NCI-H510A treated with DMSO at 0.1 percent for 48 hours (cell line): ENCODE data around the gene RYR2.
"Not testable (repeated sequence)": the region's sequence is repeated elsewhere in the genome, so short reads cannot be mapped to it uniquely, and the experiment has no call there.

ENCODE experiments used
- DNase-seq: peaks from one replicate; lab custom pipeline; 2025; lab: John Stamatoyannopoulos, UW

The RYR2 gene

DNA sequence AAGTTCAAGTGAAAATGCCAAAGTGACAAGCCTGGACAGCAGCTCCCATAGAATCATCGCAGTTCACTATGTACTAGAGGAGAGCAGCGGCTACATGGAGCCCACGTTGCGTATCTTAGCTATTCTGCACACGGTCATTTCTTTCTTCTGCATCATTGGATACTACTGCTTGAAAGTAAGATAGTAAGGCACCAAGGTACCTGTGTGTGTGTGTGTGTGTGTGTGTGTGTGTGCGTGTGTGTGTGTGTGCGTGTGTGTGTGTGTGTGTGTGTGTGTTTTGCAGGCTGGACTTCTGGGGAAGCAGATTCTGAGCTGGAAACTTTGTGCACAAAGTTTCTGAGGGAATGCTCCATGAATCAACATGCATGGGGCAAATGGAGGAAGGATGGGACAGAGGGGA lies 750.2 kb downstream of the RYR2 start:
- no peak for DNase-seq

DNA sequence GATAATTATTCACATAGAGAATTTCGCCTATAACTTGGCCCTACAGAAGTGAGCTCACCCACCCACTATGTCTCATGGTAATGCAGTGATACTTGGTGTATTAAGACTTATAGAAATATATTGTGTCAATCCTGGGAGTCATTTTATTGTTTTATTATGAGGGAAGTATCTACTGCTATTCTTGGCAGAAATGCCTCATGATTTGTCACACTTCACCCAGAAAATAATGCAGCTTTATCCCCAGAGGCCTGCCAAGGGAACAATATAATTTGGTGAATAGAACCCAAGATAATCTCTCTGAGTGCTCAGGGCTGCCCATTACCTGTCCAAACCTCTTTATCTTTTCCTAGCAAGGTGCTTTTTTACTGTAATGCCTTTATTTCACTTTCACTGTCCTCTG lies 750.7 kb downstream of the RYR2 start:
- DNase-seq = no peak

DNA sequence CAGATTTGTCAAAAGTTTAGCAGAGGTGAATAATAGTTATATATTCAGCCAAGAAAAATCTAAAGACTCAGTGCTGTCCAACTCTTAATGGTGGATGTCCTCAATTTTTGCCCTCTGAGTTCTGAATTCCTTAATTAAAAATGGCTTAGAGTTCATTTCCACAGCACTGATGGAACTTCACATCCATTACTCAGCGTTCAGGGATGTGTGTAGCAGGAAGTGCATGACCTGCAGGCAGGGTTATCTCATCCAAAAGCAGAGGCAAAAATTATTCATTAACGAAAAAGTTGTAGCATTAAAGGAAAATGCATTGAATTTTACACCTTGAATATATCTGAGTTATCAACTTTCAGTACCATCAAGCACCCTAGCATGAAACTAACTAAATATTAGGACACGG lies 752.1 kb downstream of the RYR2 start:
- DNase-seq = no peak

DNA sequence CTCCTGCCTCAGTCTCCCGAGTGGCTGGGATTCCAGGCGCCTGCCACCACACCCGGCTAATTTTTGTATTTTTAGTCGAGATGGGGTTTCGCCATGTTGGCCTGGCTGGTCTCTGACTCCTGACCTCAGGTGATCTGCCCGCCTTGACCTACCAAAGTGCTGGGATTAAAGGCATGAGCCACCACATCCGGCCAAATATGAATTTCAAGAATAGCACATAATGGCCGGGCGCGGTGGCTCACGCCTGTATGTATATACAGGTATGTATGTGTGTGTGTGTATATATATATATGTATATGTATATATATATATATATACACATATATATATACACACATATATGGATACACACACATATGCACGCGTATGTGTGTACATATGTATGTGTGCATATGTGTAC lies 753.6 kb downstream of the RYR2 start:
- DNase-seq = no peak

DNA sequence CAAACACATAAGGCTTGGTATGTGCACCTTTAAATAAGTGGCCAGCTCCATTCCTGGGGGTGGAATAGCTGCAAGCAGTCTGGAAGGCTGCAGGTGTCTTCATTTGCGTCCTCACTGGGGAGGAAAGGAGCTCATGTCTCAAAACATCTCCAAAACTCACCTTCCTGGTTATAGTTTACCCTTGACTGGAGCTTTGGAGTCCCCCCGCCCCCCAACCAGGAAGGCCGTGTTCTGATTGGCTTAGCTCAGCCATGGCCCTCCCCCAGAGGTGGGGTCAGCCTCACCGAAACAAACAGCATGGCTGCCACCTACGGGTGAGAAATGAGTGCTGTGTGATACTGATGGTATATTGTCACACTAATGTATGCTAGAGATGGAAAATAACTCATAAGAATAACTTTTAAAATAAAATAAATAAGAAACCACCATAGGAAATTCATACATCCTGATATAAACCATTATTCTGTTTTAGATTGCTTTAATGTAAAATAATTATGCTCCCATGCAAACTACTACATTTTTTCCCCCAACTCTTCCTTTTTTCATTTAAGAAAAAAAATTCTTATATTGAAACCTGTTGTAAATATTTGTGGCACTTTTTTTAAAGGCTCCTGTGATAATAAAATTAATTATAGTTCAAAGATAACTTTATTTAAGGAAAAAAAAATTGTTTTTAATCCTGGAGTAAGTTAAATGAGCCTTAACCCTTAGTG lies 757.9 kb downstream of the RYR2 start:
- no peak for DNase-seq

DNA sequence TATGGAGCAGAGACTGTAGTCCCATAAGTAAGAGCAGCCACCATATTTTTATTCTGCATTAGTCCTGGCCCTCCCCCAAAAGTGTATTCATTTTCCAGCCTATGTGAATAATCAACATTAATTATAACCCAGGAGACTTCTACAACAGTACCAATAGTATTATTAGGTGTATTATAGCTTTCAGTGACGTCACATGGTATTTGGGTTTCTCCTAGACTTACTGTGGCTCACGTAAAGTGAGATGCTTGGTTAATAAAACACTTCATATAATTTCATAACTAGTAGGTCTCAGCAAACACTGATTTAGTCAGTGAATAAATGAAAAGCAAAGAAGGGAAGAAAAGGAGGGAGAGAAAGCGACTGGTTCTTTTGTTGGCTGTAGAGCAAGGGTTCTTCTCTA lies 762.5 kb downstream of the RYR2 start:
- DNase-seq = no peak

DNA sequence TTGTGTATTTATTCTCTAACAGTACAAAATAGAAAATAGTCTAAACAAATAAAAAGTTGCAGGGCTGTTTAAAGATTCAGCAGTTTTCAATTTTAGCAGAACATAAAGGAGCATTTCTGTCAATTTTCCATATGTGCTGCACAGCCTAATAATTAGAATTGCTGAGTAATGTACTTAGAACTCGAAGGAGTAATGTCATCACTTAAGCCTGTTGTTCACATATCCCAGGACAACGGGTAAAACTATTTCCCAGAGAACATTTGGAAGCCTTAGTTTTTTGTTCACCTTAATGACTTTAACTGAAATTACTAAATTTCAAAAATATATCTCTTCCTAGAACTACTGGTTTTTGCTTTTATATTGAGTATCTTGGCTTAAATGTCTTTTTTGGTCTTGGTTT lies 767.1 kb downstream of the RYR2 start:
- no peak for DNase-seq

DNA sequence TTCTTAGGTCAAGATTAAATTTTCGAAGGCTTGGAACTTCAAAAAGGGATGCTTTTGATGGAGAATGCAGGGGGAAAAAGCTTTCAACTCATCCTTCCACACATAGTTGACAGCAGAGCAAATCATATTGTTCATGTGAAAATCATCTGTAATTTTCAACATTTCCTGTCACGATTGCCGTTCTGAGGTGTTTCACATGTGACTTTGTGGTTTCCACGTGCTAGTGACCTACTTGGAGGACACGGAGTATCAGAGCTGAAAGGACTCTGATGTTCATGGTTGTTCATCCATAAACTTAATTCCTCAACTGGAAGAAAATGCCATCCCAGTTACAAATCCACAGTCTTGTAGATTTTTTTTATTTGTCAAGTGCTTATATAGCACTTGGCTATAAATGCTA lies 769.6 kb downstream of the RYR2 start:
- no peak for DNase-seq

DNA sequence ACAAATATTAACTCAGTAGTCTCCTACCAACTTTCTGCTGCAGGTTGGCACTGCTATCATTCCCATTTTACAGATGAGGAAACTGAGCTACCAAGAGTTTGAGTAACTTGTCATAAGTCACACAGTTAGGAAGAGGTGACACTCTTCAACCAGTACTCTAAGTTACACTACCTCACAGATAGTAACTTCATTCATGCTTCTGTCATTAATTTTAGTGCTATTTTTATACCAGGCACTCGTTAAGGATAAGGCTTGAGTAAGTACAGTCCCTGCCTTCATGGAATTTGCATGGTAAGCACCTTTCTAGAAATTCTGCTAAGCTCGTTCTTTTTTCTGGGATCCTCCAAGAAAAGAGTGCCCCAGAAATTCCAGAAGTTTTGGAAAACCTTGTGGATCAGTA lies 770.1 kb downstream of the RYR2 start:
- DNase-seq = no peak

DNA sequence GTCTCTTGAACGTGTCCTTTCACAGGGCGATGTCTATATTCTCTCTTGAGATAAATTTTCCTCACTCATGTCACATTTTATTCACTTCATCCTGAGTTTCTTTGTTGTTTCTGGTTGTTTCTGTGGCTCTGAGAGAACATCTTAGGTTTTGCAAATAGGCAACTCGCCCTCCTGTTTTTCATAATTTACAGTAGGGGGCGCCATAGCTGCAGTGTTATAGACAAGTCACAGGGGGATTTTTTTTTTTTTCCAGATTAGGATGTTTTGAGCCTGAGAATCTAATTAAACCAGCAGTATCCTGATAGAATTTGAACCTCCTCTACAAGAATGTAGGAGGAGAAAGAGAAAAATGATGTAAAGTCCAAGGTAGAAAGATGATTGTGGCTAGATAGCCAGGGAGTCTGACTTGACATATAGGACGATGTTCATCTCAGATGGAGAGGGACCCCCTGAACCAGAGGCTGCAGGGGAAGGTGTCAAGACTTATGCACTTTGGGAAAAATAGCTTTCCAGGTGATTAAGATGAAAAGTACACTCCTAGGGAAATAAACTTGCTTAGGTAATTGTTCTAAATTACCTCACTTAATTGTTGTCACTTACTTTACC lies 772.4 kb downstream of the RYR2 start:
- no peak for DNase-seq

DNA sequence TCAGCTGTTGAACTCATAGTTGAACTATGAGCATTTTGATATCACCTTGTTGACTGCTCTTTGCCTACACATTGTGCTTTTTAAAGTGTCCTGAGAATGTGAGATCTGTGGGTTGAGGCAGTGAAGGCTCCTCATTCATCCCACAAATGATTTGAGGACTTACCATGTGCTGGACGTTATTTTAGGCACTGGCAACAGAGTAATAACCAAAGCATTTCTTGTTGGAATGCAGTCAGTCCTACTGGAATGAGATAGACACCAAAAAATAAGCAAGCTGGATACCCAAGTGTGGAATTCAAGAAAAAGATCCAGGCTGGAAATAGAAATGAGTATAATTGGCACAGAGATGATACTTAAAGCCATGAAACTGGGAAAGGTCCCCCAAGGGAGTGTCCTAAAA lies 775.3 kb downstream of the RYR2 start:
- no peak for DNase-seq

DNA sequence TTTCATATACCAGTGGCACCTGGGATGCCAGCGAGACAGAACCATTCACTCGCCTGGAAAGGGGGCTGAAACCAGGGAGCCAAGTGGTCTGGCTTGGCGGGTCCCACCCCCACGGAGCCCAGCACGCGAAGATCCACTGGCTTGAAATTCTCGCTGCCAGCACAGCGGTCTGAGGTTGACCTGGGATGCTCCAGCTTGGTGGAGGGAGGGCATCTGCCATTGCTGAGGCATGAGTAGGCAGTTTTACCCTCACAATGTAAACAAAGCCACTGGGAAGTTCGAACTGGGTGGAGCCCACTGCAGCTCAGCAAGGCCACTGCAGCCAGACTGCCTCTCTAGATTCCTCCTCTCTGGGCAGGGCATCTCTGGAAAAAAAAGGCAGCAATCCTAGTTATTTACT lies 778.6 kb downstream of the RYR2 start:
- DNase-seq = not testable (repeated sequence)

DNA sequence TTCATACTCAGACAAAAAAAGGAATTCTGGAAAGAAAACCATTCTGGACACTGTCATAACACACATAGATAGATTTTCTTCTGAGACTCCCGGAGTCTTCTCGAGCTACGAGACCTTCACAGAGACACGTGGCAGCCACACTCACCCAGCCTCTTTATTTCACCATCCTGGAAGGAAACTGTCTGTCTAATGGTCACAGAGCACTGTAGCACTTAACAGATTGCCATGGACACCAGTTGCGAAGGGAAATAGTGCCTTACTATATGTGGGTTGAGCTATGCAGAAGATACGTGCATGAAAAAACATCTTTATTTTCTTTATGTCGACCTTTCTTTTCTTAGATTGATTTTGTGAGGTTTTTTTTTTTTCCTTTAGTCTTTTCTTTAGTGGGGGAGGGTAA lies 790.9 kb downstream of the RYR2 start:
- no peak for DNase-seq

DNA sequence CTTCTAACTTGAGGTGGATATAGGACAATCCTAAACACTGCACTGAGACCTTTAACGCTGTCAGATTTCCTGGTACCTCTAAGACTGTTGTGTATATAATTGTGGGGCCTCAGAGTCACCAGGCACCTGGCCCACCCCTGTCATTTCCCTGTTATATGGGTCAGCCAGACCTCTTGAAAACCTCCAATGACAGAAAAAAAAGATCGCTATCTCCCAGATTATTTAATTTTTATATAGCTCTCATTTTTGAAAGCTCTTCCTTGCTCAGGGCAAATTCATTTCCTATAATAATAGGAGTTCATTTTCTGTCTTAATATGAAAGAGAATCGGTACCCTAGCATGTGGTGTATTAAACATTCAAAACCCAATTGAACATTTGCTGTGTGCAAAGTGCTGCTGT lies 792.1 kb downstream of the RYR2 start:
- no peak for DNase-seq

DNA sequence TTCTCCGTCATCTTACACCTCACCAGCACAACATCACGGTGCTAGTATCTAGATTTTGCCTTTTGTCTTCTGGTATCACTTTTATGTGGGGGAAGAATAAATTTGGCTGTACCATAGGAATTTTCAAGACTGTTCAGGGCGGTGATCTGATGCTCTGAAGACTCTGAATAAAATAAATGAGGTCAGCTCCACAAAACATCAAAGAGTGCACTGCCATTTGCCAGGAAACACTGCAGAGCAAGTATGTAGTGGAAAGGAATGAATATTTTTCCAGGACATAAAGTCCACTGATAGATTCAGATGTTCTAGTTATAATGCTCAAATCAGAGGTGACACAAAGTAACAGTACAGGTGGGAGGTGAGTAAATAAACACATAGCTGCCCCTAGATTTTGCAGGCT lies 792.5 kb downstream of the RYR2 start:
- no peak for DNase-seq

DNA sequence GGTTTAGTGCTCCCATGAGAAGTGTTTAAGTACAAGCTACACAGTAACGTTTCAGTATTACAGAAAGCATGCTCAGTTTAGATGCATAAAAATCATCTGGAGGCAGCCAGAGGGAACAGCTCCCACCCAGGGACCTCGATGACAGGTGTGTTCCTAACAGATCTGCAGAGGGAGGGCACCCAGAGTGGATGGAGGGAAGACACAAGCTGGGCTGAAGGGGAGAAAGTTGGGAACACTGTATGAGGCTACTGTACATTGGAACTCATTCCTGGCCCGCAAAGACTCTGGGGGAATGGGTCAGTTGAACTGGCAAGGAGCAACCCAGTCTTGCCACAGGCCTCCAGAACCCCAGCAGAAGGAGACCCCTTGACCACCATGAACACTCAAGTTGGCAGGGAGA lies 796.3 kb downstream of the RYR2 start:
- no peak for DNase-seq

DNA sequence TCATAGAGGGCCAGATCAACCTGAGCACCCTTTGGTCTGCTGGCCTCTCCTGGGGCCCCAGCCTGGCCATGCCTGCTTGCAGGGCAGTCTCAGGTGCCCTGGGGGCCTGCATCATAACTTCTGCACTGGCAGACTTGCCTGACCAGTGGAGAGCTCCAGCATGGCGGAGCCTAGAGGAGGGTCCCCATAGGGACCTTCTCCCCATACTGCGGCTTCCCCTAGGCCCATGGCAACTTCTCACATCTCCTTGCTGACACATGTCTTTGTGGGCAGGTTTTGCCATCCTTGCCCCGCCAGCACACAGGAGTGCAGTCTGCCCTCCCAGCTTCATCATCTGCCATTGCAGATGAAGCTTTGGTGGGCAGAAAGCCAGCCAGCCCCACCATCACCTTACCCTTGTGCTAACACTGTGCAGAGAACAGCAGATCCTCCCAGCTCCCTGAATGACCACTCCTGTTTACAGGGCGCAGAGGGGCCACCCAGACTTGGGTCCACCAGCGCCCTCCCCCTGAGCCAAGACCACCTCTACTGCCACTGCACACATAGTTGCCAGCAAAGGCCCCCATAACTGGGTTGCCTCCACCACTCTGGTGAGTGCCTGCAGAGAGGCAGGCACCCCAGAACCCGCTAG lies 797.0 kb downstream of the RYR2 start:
- DNase-seq = no peak

DNA sequence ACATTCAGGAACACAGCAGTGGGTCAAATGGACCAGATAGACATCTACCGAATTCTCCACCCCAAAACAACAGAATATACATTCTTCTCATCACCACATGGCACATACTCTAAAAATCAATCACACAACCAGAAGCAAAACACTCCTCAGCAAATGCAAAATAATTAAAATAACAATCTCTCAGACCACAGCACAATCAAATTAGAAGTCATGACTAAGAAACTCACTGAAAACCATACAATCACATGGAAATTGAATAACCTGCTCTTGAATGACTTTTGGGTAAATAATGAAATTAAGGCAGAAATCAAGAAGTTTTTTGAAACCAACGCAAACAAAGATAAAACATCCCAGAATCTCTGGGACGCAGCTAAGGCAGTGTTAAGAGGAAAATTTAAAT lies 799.5 kb downstream of the RYR2 start:
- no peak for DNase-seq

DNA sequence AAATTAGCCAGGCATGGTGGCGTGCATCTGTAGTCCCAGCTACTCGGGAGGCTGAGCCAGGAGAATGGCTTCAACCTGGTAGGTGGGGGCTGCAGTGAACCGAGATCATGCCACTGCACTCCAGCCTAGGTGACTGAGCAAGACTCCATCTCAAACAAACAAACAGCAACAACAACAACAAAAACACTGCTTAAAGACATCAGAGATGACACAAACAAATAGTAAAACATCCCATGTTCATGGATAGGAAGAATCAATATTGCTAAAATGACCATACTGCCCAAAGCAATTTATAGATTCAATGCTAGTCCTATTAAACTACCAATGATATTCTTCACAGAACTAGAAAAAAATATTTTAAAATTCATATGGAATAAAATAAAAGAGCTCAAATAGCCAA lies 801.5 kb downstream of the RYR2 start:
- not testable (repeated sequence) for DNase-seq

DNA sequence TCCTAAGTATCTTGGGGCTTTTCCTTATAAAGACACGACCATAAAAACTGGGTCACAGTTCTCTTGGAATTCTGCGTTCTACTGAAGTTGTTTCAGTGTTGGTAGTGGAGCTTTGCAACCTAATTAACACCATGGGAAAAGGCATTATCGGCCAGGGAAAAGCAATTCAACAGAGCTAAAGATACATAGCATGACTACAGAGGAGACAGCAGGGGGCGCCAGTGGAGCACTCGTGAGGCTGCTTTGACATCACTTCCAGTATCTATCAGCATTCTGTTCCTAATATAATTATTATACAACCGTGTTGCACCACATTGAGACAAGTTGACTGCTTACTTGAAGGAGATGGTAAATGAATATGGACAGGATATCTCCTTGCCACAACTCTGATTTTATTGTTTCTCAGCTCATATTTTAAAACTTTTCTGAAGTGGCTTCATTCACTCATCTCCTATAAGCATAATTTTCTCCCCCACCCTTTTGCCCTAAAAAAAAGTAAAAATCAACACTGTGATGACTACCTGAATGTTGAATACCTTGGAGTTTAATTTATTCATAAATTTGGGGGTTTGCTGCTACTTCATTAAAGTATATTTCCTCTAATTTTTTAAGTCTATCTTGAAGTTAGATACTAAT lies 809.3 kb downstream of the RYR2 start:
- peak; percentile 8 for DNase-seq

DNA sequence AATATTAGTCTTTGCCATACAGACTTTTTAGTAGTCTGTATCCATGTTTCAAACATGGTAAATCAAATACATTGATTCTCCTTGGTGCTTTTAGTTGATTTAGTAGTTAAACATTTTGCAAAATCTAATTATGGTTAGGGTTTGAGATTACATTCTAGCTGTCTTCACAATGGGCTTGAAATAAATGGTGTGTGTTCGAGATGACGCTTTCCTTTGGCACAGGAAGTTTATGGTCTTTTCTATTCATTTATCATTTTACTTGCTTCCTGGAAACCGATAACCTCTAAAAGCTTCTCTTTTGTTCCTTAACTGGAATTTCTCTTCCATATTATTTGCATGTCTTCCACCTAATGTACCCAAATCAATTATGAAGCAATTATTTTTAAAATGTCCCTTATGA lies 810.4 kb downstream of the RYR2 start:
- no peak for DNase-seq

DNA sequence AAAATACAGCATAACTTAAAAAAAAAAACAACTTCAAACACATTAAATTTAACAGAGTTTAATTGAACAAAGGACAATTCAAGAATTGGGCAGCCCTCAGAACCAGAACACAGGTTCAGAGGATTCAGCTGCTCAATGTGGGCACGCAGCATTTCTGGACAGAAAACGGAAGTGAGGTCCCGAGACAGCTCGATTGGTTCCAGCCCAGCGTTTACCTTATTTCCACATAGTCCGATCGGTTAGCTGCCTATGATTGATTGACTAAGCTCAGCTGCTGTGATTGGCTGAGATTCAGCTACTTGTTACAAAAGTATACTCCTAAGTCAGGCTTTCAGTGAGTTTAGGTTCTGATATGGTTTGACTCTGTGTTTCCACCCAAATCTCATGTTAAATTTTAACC lies 815.5 kb downstream of the RYR2 start:
- DNase-seq = no peak

DNA sequence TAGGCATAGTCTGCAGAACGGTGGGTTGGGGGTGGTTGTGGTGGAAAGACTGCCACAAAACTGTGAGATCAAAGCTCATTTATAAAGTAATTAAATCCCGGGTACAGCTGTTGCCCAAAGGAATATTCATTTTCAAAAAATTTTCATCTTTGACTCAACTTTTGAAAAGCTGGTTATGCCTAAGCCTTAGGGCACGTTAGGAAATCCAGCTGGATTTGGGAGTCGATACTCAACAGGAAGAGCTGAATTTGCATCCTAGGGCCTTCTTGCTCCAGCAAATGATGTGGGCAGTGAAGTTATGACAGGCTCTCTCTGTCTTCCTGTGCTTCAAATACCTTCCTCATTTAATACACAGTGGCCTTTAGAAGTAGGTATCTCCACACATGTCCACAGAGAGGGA lies 817.0 kb downstream of the RYR2 start:
- no peak for DNase-seq
